ENCODE data around the gene AOPEP. TPM values are rescaled to one million over a fixed set of nuclear protein-coding genes. Genes with fewer than 3 reads are reported as not detected.

The AOPEP gene
- total RNA-seq, 6 donors from 2014 or later: 55.4 to 410 (median 111) TPM

DNA sequence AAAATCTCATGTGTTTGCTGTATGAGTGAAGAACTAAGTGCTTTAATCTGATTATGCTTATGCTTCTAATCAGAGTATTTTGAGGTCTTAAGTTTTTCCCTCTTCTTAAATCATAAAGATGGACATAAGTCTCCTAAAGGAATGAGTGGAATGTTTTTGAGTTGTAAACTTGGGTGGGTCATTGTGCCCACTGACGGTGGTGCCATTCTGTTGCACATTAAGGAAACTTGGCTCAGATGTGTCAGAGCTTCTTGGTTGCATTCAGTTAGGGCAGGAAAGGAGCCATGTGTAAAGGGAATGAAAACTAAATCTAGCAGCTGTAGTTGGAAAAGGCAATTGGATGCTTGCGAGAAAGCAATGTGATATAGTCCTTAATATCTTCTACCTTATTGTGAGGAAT, 334.4 kb downstream of the AOPEP start:
- H3K9me3 ChIP-seq: no peaks in the 10 kb centered on the region
- H3K27ac ChIP-seq: peak overlapping the region in 1 of 4 donors; percentile 4
- peaks cover 5 to 45% (median 19%) of the 10 kb centered on the region in 4 donors for H3K36me3 ChIP-seq
- no peak overlapping the region for H3K4me3 ChIP-seq
- no peaks in the 10 kb centered on the region for H3K27me3 ChIP-seq
- ATAC-seq (ENCODE audit: low FRiP score in 2 of 2): no peak
- no peak for DNase-seq
- peaks cover 36 to 51% (median 42%) of the 10 kb centered on the region in 4 donors for H3K4me1 ChIP-seq
- no peak for TF ChIP-seq POLR2AphosphoS5 (IDR thresholded peaks at IDR 0.05)
- TF ChIP-seq, protein P1, sequence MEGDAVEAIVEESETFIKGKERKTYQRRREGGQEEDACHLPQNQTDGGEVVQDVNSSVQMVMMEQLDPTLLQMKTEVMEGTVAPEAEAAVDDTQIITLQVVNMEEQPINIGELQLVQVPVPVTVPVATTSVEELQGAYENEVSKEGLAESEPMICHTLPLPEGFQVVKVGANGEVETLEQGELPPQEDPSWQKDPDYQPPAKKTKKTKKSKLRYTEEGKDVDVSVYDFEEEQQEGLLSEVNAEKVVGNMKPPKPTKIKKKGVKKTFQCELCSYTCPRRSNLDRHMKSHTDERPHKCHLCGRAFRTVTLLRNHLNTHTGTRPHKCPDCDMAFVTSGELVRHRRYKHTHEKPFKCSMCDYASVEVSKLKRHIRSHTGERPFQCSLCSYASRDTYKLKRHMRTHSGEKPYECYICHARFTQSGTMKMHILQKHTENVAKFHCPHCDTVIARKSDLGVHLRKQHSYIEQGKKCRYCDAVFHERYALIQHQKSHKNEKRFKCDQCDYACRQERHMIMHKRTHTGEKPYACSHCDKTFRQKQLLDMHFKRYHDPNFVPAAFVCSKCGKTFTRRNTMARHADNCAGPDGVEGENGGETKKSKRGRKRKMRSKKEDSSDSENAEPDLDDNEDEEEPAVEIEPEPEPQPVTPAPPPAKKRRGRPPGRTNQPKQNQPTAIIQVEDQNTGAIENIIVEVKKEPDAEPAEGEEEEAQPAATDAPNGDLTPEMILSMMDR (IDR thresholded peaks at IDR 0.05): no peak
- TF ChIP-seq POLR2A (IDR thresholded peaks at IDR 0.05): no peak
- no peak for TF ChIP-seq EP300 (IDR thresholded peaks at IDR 0.05)
- WGBS, 2 donors: 70% methylated on average over 2 of the region's 2 CpGs

- H3K36me3 ChIP-seq: peaks cover 5 to 52% (median 19%) of the 10 kb centered on the region in 4 donors
- no peak overlapping the region for H3K4me3 ChIP-seq
- TF ChIP-seq, protein P1 (IDR thresholded peaks at IDR 0.05): no peak
- TF ChIP-seq POLR2A (IDR thresholded peaks at IDR 0.05): no peak
- no peak for TF ChIP-seq EP300 (IDR thresholded peaks at IDR 0.05)
- no peak for TF ChIP-seq POLR2AphosphoS5 (IDR thresholded peaks at IDR 0.05)
- H3K27me3 ChIP-seq: no peaks in the 10 kb centered on the region
- WGBS, 2 donors: 63 to 81% methylated on average over 9 to 13 of the region's 13 CpGs
- H3K9me3 ChIP-seq: no peaks in the 10 kb centered on the region
- no peak overlapping the region for H3K27ac ChIP-seq
- H3K4me1 ChIP-seq: peaks cover 28 to 49% (median 33%) of the 10 kb centered on the region in 4 donors
- ATAC-seq (ENCODE audit: low FRiP score in 2 of 2): no peak
- DNase-seq: no peak
These were observed 335.6 kb downstream of the AOPEP start for GRCh38 chr9:95061916-95062595.

DNA sequence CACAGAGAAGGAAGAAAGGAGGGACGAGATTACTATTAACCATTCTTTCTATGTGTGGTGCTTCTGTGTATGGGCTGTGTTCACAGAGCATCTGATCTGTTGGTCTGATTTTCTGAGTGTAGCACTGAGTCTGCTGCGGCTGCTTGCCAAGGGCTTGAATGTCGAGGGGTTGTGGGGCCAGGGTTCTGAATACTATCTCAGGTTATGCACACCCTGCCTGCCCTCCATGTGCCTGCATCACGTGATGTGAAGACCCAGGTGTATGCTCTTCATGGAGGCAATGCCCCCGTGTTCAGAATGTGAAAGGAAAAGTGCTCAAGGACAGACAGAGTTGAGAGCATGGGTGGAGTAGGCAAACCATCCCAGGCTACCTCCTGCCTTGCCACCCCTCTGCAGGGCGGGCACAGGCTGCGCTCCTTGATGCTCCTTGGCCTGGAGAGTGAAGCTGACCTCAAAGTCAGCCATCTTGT, 336.1 kb downstream of the AOPEP start:
- no peaks in the 10 kb centered on the region for H3K27me3 ChIP-seq
- DNase-seq (no peak), ATAC-seq (ENCODE audit: low FRiP score in 2 of 2) (no peak)
- no peak for TF ChIP-seq EP300 (IDR thresholded peaks at IDR 0.05)
- TF ChIP-seq POLR2A (IDR thresholded peaks at IDR 0.05): no peak
- no peak for TF ChIP-seq POLR2AphosphoS5 (IDR thresholded peaks at IDR 0.05)
- TF ChIP-seq, protein P1 (IDR thresholded peaks at IDR 0.05): no peak
- H3K4me1 ChIP-seq: peaks cover 22 to 44% (median 27%) of the 10 kb centered on the region in 4 donors
- H3K9me3 ChIP-seq: no peaks in the 10 kb centered on the region
- peaks cover 5 to 56% (median 19%) of the 10 kb centered on the region in 4 donors for H3K36me3 ChIP-seq
- no peak overlapping the region for H3K27ac ChIP-seq
- no peak overlapping the region for H3K4me3 ChIP-seq
- WGBS, 2 donors: 65 to 75% methylated on average over 6 to 7 of the region's 7 CpGs

DNA sequence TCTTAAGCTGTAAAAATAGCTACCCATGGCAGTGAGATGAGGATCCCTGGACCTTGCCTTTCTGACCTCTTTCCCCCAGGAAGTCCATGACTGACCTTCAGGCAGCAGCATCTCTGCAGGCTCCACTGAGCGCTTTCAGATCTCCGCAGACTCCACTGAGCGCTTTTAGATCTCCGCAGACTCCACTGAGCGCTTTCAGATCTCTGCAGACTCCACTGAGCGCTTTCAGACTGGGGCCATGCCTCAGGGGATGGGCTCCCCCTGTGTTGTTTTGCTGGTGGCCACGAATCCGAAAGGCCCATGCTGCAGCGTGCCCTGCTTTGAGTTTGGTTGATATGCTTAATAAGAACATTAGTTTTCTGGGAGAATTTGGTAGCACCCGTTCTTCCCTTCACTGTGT, 336.8 kb downstream of the AOPEP start:
- TF ChIP-seq EP300 (IDR thresholded peaks at IDR 0.05) (no peak), POLR2A (IDR thresholded peaks at IDR 0.05) (no peak), POLR2AphosphoS5 (IDR thresholded peaks at IDR 0.05) (no peak)
- TF ChIP-seq, protein P1 (IDR thresholded peaks at IDR 0.05): no peak
- Histone ChIP-seq H3K36me3 (peaks cover 5 to 56% (median 19%) of the 10 kb centered on the region in 4 donors), H3K4me1 (peaks cover 17 to 37% (median 22%) of the 10 kb centered on the region in 4 donors), H3K27me3 (no peaks in the 10 kb centered on the region), H3K27ac (peak overlapping the region in 1 of 4 donors; percentile 21), H3K9me3 (no peaks in the 10 kb centered on the region), H3K4me3 (no peak overlapping the region)
- ATAC-seq (ENCODE audit: low FRiP score in 2 of 2): no peak
- WGBS, 2 donors: 84 to 93% methylated on average over 10 of the region's 10 CpGs
- no peak for DNase-seq

All from upper lobe of left lung (tissue), 6 donors.